ENCODE results near the gene NAIF1. TPM values are rescaled to one million over a fixed set of nuclear protein-coding genes. Genes with fewer than 3 reads are reported as not detected.
A peak's percentile ranks its signal among the peaks of the same experiment; 100 is the strongest.

NAIF1 gene
- polyA plus RNA-seq, 2 of the 4 experiments (the other 2 are of a cell fraction): 6.0 to 7.5 TPM

DNA sequence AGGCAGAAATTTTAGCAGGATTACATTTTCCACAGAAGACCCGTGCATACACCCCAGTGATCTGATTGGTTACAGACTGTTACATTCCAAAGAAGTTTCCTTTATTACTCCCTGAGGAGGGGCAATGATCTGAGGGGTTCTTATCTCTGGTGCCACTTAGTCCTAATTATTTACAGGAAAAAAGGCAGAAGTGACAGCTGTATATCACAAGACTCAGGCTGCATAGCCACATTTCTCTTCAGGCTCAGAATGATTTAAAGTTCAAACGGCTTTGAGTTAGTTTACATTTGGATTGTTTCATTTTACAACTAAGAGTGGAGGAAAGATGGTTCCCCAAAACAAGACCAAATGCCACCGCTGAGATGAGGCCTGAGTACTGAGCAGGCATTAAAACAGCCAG lies 17.3 kb downstream of the NAIF1 start:
- Histone ChIP-seq H3K4me1 (0 out of 3 replicates have a peak, but pooled peaks cover 4% of the 10 kb centered on the region), H3K9me3 (no peaks in the 10 kb centered on the region), H3K4me2 (no peak overlapping the region), H3K4me3 (no peak overlapping the region), H3K27ac (no peak overlapping the region)
- DNase-seq (ENCODE audit: low read depth in 1 of 2, low spot score in 1 of 2) (no peak), ATAC-seq (no peak), FAIRE-seq (no peak)
- POLR2A ChIA-PET: no interaction called here
- TF ChIP-seq RAD21 (conservative IDR thresholded peaks at IDR 0.05 in 1 of 2, IDR thresholded peaks at IDR 0.05 in 1 of 2): no peak
- TF ChIP-seq NR3C1 (IDR thresholded peaks at IDR 0.05): no peak
- TF ChIP-seq SMC3 (IDR thresholded peaks at IDR 0.05): no peak
- TF ChIP-seq SREBF2 (IDR thresholded peaks at IDR 0.05): no peak
- TF ChIP-seq CHD2 (IDR thresholded peaks at IDR 0.05; ENCODE audit: low read length, partially characterized antibody): no peak
- no peak for TF ChIP-seq ELK1 (IDR thresholded peaks at IDR 0.05; ENCODE audit: low read depth, low read length)
- no peak for TF ChIP-seq ZSCAN20 (CRISPR knock-in tag; IDR thresholded peaks at IDR 0.05)
- TF ChIP-seq KDM1A (IDR thresholded peaks at IDR 0.05; ENCODE audit: low read depth): no peak
- 73% methylated on average over 3 of the region's 3 CpGs for WGBS (ENCODE audit: missing lambda C conversion rate)
- CTCF ChIA-PET: interaction anchor here (1.5 to 29.7 kb wide), 5 partner anchors 9 to 103 kb away, joined by 4 to 827 read pairs (median 6); partner anchors contain the start of genes DPM2, NAIF1 and PIP5KL1

- ChIA-PET CTCF (interaction anchor here (0.7 to 29.7 kb wide), 8 partner anchors 9 to 389 kb away, joined by 3 to 827 read pairs (median 6); partner anchors contain the start of genes DPM2, NAIF1 and PIP5KL1), POLR2A (interaction anchor here (0.6 kb wide), 1 partner anchor 9 kb away, joined by 3 read pairs; no protein-coding TSS in a partner anchor)
- ATAC-seq (peak; percentile 58 to 84; a peak in 4 of 6 replicates), FAIRE-seq (no peak), DNase-seq (ENCODE audit: low read depth in 1 of 2, low spot score in 1 of 2) (no peak)
- H3K27ac ChIP-seq: no peak overlapping the region
- H3K4me3 ChIP-seq: no peak overlapping the region
- H3K4me1 ChIP-seq: 0 out of 3 replicates have a peak, but pooled peaks cover 4% of the 10 kb centered on the region
- H3K4me2 ChIP-seq: no peak overlapping the region
- H3K9me3 ChIP-seq: no peaks in the 10 kb centered on the region
- TF ChIP-seq ZNF302 (CRISPR knock-in tag; IDR thresholded peaks at IDR 0.05): no peak
- TF ChIP-seq FOXS1 (CRISPR knock-in tag; IDR thresholded peaks at IDR 0.05): no peak
- TF ChIP-seq USF2 (IDR thresholded peaks at IDR 0.05): peak; percentile 73
- no peak for TF ChIP-seq CEBPB (IDR thresholded peaks at IDR 0.05)
Observed at GRCh38 chr9:128048663-128049062, 18.5 kb downstream of the NAIF1 start.

DNA sequence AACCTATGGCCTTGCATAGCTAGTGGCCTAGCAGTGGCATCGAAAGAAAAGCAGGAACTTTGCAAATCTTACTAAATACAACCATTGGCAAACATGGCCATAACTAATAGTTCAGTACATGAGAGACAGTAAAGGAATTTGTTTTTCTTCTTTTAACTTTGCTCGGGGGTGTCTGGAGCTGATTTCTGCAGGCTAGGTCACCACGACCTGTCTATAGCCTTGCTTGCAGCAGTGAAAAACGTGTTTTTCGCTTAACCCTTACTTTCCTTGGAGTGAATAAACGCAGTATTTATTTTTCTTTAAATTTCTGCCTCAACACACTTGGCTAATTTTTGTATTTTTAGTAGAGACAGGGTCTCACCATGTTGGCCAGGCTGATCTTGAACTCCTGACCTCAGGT lies 19.9 kb downstream of the NAIF1 start:
- Histone ChIP-seq H3K4me1 (peaks cover 4% of the 10 kb centered on the region; the same call in 1 of the 3 replicates), H3K4me3 (no peak overlapping the region), H3K4me2 (no peak overlapping the region), H3K27ac (no peak overlapping the region), H3K9me3 (no peaks in the 10 kb centered on the region)
- no peak for FAIRE-seq
- ChIA-PET CTCF (interaction anchor here (0.7 to 29.7 kb wide), 8 partner anchors 13 to 101 kb away, joined by 3 to 827 read pairs (median 5); partner anchors contain the start of genes DPM2, PIP5KL1 and SLC25A25), POLR2A (no interaction called here)
- no peak for ATAC-seq
- TF ChIP-seq CEBPB (IDR thresholded peaks at IDR 0.05): no peak
- no peak for TF ChIP-seq USF2 (IDR thresholded peaks at IDR 0.05)
- TF ChIP-seq RARB (CRISPR knock-in tag; IDR thresholded peaks at IDR 0.05): no peak
- TF ChIP-seq ELK1 (IDR thresholded peaks at IDR 0.05; ENCODE audit: low read depth, low read length): no peak
- no peak for TF ChIP-seq FOXS1 (CRISPR knock-in tag; IDR thresholded peaks at IDR 0.05)
- TF ChIP-seq, protein P1, sequence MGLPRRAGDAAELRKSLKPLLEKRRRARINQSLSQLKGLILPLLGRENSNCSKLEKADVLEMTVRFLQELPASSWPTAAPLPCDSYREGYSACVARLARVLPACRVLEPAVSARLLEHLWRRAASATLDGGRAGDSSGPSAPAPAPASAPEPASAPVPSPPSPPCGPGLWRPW (IDR thresholded peaks at IDR 0.05): no peak
- TF ChIP-seq HMGXB4 (CRISPR knock-in tag; IDR thresholded peaks at IDR 0.05; ENCODE audit: borderline replicate concordance): no peak
- no peak for DNase-seq (ENCODE audit: low read depth in 1 of 2, low spot score in 1 of 2)
- 66% methylated on average over 6 of the region's 6 CpGs for WGBS (ENCODE audit: missing lambda C conversion rate)

Data from A549 (cell line).